Smooth muscle cell (in vitro differentiated cells): ENCODE results near the gene GPR156. TPM values are rescaled to one million over a fixed set of nuclear protein-coding genes. Genes with fewer than 3 reads are reported as not detected.

Source experiments
- DNase-seq: peaks from one replicate; lab custom pipeline; 2025; ENCODE audit not compliant: unreplicated experiment; lab: John Stamatoyannopoulos, UW
- H2AFZ ChIP-seq: fragments of 200-600 bp; sonication (generic); 2 replicates; pipeline ENCODE4 v1.6.0; 2016; ENCODE audit warnings: antibody characterized with exemption, low read depth, mild to moderate bottlenecking
- H3F3A ChIP-seq: fragments of 200-600 bp; sonication (generic); 2 replicates; pipeline ENCODE4 v1.6.0; 2017; ENCODE audit warnings: antibody characterized with exemption, low read depth
- H3K27ac ChIP-seq: fragments of 200-600 bp; sonication (generic); 2 replicates; pipeline ENCODE4 v1.5.1; 2016; ENCODE audit warnings: low read depth, mild to moderate bottlenecking
- H3K27me3 ChIP-seq: fragments of 200-600 bp; sonication (generic); 2 replicates; pipeline ENCODE4 v1.6.1; 2016; ENCODE audit warnings: low read depth, mild to moderate bottlenecking
- H3K36me3 ChIP-seq: fragments of 200-600 bp; sonication (generic); 2 replicates; pipeline ENCODE4 v1.5.1; 2016; ENCODE audit warnings: low read depth
- H3K4me1 ChIP-seq: fragments of 200-600 bp; sonication (generic); 2 replicates; pipeline ENCODE4 v1.5.1; 2016; ENCODE audit warnings: low read depth
- H3K4me2 ChIP-seq: fragments of 200-600 bp; sonication (generic); 2 replicates; pipeline ENCODE4 v1.6.0; 2016; ENCODE audit warnings: mild to moderate bottlenecking
- H3K4me3 ChIP-seq: fragments of 200-600 bp; sonication (generic); 2 replicates; pipeline ENCODE4 v1.5.1; 2016; ENCODE audit warnings: mild to moderate bottlenecking
- H3K79me2 ChIP-seq: fragments of 200-600 bp; sonication (generic); 2 replicates; pipeline ENCODE4 v1.6.0; 2016; ENCODE audit warnings: low read depth, mild to moderate bottlenecking
- H3K9ac ChIP-seq: fragments of 200-600 bp; sonication (generic); 2 replicates; pipeline ENCODE4 v1.6.0; 2016; ENCODE audit warnings: low read depth
- H3K9me3 ChIP-seq: fragments of 200-600 bp; sonication (generic); replicated peaks from 2 replicates; pipeline ENCODE4 v1.5.1; 2016; ENCODE audit warnings: low read depth
- H4K20me1 ChIP-seq: fragments of 200-600 bp; sonication (generic); 2 replicates; pipeline ENCODE4 v1.6.0; 2016; ENCODE audit warnings: low read depth
- CTCF ChIP-seq: fragments of 200-600 bp; sonication (generic); IDR thresholded peaks from 2 replicates; pipeline ENCODE4 v1.5.1; 2017; ENCODE audit warnings: borderline replicate concordance, mild to moderate bottlenecking, antibody characterized with exemption; ENCODE audit not compliant: insufficient read depth, poor library complexity, severe bottlenecking
- WGBS: methylation state at CpG from one replicate; pipeline ENCODE4 v1.1.7; 2016; ENCODE audit warnings: low lambda C conversion rate; 5-methylcytosine and 5-hydroxymethylcytosine counted together
- polyA plus RNA-seq: library from polyadenylated mRNA; unstranded; fragments of >200 nt; fragmentation: Nextera tagmentation; extraction: Ambion mirVana; gene quantifications from 2 replicates; pipeline ENCODE4 v1.2.1, GENCODE V29; 2016
- total RNA-seq: library from RNA; depleted of rRNA; stranded (reverse); fragments of >200 nt; gene quantifications from 2 replicates; pipeline ENCODE4 v1.2.3, GENCODE V29; 2014

GPR156 gene
- total and polyA plus RNA-seq, 2 experiments from 2014 or later: 1.2 to 2.9 TPM

- Histone ChIP-seq H3K4me3 (no peak overlapping the region), H2AFZ (no peak overlapping the region), H3K27ac (no peak overlapping the region), H3F3A (peaks cover 9% of the 10 kb centered on the region), H3K4me2 (no peak overlapping the region), H3K9me3 (no peaks in the 10 kb centered on the region), H3K4me1 (peaks cover 3% of the 10 kb centered on the region), H4K20me1 (no peaks in the 10 kb centered on the region), H3K9ac (no peak overlapping the region), H3K27me3 (no peaks in the 10 kb centered on the region), H3K36me3 (no peaks in the 10 kb centered on the region), H3K79me2 (no peaks in the 10 kb centered on the region)
- no peak for DNase-seq
- no peak for TF ChIP-seq CTCF
Observed at GRCh38 chr3:120162400-120162799, 122.6 kb downstream of the GPR156 start.

GRCh38 chr3:120161902-120162301 is 123.1 kb downstream of the GPR156 start:
- Histone ChIP-seq H4K20me1 (no peaks in the 10 kb centered on the region), H3K79me2 (no peaks in the 10 kb centered on the region), H2AFZ (no peak overlapping the region), H3K9me3 (no peaks in the 10 kb centered on the region), H3K4me3 (no peak overlapping the region), H3K9ac (no peak overlapping the region), H3F3A (peaks cover 9% of the 10 kb centered on the region), H3K4me2 (no peak overlapping the region), H3K36me3 (no peaks in the 10 kb centered on the region), H3K4me1 (peaks cover 3% of the 10 kb centered on the region), H3K27me3 (no peaks in the 10 kb centered on the region), H3K27ac (no peak overlapping the region)
- no peak for DNase-seq
- 100% methylated on average over 3 of the region's 3 CpGs for WGBS
- no peak for TF ChIP-seq CTCF

GRCh38 chr3:120160050-120160449 is 125.0 kb downstream of the GPR156 start:
- H3K79me2 ChIP-seq: no peaks in the 10 kb centered on the region
- H3K27me3 ChIP-seq: no peaks in the 10 kb centered on the region
- H3K36me3 ChIP-seq: no peaks in the 10 kb centered on the region
- H3K27ac ChIP-seq: peak overlapping the region; percentile 56
- H3K4me3 ChIP-seq: no peak overlapping the region
- 0% methylated on average over 1 of the region's 1 CpG for WGBS
- TF ChIP-seq CTCF: no peak
- no peaks in the 10 kb centered on the region for H4K20me1 ChIP-seq
- peak; percentile 2 for DNase-seq
- H3K9ac ChIP-seq: no peak overlapping the region
- peaks cover 3% of the 10 kb centered on the region for H3K4me1 ChIP-seq
- H2AFZ ChIP-seq: peak overlapping the region; percentile 10
- H3K9me3 ChIP-seq: peaks cover 3% of the 10 kb centered on the region
- peaks cover 9% of the 10 kb centered on the region for H3F3A ChIP-seq
- peak overlapping the region; percentile 61 for H3K4me2 ChIP-seq

GRCh38 chr3:120157681-120158080 is 127.3 kb downstream of the GPR156 start:
- no peak overlapping the region for H2AFZ ChIP-seq
- no peaks in the 10 kb centered on the region for H4K20me1 ChIP-seq
- no peak for DNase-seq
- H3K27ac ChIP-seq: no peak overlapping the region
- TF ChIP-seq CTCF: no peak
- no peaks in the 10 kb centered on the region for H3K27me3 ChIP-seq
- 92% methylated on average over 5 of the region's 5 CpGs for WGBS
- H3K9ac ChIP-seq: no peak overlapping the region
- H3K9me3 ChIP-seq: peaks cover 3% of the 10 kb centered on the region
- H3K4me3 ChIP-seq: no peak overlapping the region
- no peaks in the 10 kb centered on the region for H3K79me2 ChIP-seq
- H3F3A ChIP-seq: peaks cover 12% of the 10 kb centered on the region
- no peak overlapping the region for H3K4me2 ChIP-seq
- peaks cover 3% of the 10 kb centered on the region for H3K4me1 ChIP-seq
- H3K36me3 ChIP-seq: no peaks in the 10 kb centered on the region
